Stimulated activated CD4-positive, alpha-beta T cell treated with anti-CD3 and anti-CD28 coated beads, Interleukin-4, amount 100 ng/mL, for 48 hours (primary cell): Measurements from ENCODE around the gene ESRRB.

Experiments used
- DNase-seq, 2 donors: peaks; one replicate each; pipeline ENCODE4 v3.0.0-alpha.2; 2020; ENCODE audit warnings: low read depth in 2 of 2

ESRRB gene

DNA sequence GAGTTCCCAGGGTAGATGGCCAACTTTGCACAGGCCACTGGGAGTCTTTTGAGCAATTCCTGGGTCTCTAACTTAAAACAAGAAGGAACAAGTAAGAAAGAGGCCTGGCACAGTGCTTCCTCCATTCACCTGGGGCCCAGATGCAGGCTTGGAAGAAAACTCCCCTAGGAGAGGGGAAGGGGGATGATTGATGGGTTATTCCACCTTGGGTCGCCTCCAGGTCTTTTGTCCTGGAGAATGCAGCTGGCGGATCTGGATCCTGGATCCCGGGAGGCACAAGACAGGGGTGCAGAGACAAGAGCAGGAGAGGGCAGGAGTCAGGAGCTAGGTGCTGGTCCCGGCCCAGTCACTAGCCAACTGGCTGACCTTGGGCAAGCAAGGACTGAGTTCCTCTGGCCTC lies 74.5 kb downstream of the ESRRB start:
- DNase-seq: no peak

DNA sequence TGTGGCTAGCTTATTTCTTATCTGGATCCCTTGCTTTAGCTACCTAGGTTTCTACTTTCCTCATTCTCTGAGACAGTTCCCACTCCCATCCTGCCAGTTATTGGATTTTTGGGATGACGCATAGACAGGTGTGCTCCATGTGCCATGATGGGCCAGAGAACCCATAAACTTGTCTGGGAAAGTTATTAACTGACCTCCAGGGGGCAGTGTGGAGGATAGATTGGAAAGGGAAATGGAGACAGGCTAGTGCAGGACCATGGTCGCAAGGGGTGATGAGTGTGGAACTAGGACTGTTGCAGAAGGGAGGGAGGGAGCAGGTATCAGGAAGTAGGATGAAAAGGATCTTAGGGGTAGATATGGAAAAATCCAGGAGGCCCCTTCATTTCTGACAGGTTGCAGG lies 80.3 kb downstream of the ESRRB start:
- DNase-seq: peak; percentile 33 to 38

DNA sequence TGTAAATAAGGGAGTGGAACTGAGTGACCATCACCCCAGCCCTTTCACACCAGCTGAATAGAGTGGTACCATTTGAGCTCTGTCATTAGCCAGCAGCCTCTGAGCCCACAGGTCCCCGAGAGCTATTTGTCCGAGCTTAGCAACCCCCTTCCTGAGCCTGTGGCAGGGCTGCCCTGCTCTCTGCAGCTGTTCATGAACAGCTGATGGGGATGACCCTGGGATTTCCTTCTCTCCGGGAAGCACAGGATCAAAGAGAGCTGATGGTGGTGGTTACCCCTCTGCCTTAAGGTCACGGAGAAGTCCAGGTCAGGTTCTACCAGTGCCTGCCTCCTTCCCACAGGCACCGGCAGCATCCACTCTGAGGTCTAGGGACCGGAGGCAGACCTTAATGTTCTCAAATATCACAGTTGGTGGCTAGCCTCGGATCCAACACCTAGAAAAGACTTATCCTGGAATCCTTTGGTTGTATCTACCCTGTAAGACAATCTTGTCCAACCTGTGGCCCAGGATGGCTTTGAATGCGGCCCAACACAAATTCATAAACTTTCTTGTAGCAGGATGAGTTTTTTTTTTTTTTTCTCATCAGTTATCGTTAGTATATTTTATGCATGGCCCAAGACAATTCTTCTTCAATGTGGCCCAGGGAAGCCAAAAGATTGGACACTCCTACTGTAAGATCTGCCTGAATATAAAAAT lies 81.1 kb downstream of the ESRRB start:
- no peak for DNase-seq

DNA sequence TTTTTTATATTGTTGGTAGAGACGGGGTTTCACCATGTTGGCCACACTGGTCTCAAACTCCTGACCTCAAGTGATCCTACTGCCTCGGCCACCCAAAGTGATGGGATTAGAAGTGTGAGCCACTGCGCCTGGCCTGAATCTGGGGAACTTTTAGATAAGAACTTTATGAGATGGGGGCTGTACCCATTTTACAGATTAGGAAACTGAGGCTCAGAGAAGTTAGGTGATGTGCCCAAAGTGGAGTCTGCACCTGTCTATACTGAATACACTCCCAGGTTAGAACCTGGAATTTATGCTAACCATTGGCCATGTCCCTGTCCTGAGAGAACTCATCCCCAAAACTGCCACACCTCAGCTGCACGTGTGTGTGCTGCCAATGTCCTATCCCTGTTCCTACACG lies 81.9 kb downstream of the ESRRB start:
- no peak for DNase-seq

DNA sequence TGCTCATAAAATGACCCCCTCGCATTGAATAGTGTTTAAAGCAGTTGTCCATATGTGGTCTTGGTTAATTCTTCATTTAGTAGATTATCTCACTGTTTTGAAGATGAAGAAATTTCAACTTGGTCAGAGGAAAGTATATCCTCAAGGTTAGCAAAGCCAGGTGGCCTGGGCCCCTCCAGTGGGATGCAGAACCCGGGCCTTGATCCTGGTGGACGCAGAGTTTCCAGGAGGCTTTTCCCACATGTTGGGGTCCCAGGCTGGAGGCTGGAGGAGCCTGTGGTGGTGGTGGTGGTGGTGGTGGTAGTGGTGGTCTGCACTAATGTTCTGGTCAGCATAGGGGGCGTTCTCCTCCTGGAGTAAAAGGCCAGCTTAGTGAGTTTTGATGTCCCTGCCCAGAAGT lies 85.9 kb downstream of the ESRRB start:
- DNase-seq: no peak

DNA sequence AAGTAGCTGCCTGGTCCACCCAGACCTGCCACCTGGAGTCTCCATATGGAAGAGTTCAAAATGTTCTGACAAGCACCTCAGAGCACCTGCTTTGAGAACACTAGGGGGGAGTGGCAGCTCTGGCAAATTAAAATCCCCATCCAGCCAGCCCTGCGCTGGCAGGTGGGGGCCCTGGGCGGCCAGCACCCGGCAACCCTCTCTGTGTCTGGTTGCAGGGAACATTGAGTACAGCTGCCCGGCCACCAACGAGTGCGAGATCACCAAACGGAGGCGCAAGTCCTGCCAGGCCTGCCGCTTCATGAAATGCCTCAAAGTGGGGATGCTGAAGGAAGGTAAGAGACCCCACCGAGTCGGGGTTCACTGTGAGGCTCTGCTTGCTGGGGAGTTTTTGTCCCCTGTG lies 86.4 kb downstream of the ESRRB start:
- no peak for DNase-seq

DNA sequence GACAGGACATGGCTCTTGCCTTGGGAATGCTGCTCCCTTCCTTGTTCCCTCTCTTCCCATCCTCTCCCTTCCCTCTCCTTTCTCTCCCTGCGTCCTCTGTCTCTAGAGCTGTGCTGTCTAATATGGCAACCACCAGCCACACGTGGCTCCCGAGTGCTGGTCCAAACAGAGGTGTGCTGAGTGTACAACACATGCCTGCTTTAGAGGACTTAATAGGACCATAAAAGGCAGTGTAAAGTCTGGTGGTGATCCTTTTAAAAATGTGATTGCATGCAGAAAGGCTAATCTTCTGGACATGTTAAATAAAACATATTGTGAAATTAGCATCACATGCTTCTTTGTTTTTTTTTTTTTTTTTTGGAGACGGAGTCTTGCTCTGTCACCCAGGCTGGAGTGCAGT lies 87.2 kb downstream of the ESRRB start:
- no peak for DNase-seq

DNA sequence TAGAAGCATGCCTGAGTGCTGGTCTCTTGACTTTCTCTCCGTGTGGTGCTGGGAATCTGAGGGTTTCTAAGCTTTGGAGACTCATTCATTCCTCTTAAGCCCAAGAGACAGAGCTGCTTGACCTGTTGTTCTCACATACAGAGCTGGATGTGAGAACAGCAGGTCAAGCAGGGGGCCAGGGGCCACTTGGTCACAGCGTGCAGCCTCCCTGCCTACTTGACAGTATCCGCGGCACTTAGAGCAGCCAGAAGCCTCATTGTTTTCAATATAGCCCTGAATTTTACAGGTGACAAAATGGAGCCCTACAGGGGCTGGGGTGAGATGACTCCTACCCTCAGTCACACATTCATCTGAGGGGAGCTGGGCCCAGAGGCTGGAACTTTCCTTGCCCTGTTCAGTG lies 88.9 kb downstream of the ESRRB start:
- no peak for DNase-seq

DNA sequence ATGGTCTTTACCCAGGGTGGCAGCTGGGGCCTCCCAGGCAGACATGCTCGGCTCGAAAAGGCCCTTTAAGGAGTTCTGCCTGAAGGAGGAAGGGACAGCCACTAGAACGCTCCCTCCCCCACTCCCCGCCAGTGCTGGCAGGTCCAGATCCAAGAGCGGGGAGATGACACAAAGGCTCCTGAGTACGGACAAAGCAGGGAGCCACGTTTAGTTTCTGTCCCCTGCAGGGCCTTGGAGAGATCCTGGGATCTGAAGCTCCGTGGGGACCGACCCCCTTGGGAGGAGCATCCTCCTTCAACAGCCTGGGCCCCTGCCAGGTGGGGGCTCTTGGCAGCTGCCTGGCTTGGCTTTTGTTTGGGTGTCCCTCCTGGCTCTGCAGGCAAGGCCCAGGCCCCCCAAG lies 89.7 kb downstream of the ESRRB start:
- no peak for DNase-seq

DNA sequence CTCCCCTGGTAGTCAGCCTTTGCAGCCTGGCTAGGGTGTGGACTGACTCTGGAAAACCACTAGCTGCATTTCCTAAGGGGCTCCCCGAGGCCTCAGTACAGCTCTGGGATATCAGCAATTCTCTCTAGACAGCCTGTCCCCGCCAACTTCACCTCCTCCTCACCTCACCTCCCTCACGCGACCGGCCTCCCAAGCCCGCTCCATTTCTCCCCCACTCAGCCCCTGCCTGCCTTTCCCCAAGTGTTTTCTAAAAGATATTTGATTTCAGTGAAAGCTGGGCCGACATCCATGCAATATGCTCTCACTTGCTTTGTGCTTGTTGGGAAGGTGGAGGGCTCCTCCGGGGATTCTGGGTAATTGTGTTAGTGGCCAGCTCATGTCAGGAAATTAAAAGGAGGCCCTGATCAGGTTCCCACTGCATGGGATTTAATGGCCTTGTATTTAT lies 91.8 kb downstream of the ESRRB start:
- no peak for DNase-seq

DNA sequence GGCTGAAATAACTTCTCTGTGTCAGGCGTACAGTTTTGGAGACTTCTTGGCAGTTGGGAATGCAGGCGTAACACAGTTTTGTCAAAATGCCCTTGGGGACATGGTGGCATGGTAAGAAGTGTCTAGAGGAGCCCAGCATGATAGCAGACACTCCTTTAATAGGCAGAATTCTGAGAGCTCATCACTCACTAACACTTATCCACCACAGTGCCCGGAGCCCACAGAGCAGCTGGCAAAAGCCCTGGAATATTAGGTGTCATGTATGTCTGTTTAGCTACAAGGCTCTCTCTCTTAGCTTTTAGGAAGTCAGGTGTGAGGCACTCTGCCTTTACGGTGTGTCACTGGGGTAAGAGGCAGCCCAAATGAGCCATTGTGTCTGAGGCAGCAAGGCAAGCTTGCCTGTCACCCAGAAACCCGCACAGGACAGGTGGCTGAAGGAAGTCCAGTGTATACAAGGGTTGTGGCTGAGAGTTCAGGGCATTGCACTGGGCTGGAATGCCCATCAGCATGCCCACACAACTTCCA lies 96.3 kb downstream of the ESRRB start:
- DNase-seq: no peak

DNA sequence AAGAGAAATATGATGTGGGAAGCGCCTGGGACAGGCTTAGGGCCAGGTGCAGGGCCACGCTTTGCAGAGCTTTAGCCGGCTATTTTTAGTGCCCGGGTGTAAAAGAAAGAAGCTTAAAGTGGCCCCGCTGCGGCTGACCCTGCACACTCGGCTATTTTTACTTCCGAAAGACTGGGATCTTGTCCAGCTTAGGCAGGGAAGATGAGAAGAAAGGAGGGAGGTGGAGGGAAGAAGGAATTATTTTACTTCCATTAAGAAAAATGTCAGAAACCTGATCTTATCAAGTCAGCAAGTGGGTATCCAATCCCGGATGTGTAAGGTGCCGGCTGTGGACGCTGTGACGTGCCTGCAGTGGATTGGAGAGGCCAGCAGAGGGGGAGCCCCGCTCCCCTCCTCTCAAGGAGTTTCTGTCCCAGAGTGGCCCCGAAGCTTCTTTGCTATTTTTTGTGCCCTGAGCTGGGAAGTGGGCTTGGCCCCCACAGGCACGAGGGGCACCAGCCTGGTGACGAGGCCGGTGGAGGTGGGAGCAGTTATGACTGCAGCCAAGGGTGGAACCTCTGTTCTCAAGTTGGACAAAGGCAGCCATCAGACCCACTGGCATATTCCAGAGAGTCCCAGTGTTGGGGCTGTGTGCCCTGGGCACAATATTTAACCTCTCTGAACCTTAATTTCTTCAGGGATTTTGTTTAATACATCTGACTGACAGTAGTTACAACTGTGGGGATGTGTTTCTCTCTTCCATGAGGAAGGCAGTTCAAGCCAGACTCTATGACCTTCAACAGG lies 97.7 kb downstream of the ESRRB start:
- no peak for DNase-seq

DNA sequence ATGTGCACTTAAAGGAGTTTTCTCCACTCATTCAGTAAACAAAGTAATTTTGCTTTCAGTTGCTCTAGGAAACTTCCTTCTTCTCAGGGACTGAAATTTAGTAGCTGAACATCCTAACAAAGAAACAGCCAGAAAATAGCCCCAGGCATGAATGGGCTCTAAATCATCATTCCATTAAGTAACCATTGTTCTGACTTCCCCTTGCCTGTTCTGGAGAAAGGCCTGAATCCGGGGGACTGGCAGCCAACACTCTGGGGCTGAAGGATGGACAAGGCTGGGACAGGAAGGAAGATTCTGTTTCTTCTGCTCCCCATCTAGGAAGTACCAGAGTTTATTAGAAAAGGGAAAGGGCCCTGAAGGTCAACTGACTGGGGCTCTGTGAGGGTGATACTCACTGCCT lies 104.5 kb downstream of the ESRRB start:
- DNase-seq: no peak

DNA sequence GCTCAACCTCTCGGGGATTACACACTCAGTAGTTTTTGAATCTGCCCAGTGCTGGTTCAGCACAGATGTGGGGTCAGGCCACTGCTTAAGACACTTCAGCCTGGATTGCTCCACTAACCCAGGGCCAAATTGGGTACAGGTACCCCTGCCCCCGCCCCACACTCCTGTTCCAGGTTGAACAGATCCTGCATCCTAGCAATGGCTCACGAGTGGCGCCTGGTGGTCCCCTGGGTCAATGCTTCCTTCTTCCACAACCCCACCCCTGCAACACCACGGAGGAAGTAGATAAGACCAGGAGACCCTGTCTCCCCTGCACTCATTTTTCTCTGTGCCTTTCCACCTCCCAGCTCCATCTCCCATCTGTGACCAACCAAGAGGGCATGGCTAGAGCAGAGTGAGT lies 108.4 kb downstream of the ESRRB start:
- DNase-seq: no peak

DNA sequence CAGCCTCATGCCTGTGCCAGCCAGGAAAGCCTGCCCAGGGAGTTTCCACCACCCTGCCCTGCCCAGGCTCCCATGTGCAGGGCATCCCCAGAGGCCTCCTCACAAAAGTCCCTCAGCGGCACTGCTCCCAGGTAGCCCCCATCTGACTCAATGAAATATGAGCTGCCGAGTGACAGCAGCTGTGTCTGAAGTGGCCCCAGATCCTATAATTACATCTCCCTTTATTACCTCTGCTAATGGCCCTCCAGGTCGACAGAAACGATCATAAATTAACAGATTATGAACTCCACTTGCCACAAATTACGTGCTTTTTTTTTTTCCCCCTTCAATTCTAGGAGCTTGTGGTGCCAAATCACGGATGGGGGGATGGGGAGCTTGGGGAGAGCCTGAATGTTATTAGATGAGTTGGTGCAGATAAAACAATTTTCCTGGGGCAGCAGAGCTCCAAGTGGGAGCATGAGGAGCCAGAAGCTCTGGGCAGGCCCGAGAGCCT lies 110.4 kb downstream of the ESRRB start:
- no peak for DNase-seq

DNA sequence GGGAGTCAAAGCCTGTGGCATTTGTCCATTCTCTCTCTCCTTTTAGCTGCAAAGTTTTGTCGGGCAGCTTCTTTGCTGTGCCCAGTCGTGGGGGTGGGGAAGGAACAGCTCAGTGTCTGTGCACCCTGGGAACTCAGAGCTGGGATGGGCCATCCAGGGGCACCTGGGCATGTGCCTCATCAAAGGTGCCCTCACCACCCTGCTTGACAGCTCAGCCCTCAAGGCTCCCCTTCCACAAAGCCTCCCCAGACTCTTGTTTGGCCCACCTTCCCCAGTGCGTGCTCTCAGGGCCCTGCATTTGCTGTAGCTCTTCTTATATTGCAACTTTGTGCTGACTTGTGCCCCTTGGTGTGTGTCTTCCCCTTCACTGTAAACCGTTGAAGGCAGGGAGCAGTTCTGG lies 112.6 kb downstream of the ESRRB start:
- DNase-seq: no peak

DNA sequence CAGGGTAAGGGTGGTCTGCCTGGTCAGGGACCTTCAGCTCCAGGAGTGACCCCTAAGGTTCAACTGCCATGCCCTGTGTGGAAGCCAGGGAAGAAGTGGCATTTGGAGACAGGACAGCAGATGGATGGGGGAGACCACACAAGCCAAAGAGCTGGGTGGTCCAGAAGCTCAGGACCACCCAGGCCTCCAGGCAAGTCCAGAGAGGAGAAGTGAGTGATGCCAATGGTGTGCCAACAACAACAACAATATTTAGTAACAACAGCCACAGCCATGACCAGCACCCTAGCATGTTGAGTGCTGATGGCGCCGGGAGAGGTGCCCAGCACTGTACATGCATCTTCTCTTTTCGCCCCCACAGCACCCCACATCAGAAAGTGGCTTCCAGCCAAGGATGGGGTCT lies 113.7 kb downstream of the ESRRB start:
- no peak for DNase-seq

DNA sequence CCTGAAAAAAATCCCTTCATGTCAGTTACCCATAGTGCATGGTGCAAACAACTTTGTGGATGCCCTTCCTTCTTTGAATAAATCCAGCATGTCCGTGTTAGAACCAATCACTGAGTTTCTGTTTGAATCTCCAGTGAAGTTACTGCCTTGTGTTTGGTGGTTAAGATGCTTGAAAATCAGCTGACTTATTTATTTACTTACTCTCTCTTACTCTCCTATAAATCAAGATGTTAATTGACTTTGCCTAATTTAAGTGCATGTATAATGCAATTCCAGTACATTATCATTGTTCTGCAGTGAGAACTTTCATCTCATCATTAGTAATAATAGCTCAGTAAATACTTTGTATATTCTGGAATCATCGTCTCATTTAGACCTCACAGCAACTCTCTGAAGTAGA lies 114.2 kb downstream of the ESRRB start:
- no peak for DNase-seq

DNA sequence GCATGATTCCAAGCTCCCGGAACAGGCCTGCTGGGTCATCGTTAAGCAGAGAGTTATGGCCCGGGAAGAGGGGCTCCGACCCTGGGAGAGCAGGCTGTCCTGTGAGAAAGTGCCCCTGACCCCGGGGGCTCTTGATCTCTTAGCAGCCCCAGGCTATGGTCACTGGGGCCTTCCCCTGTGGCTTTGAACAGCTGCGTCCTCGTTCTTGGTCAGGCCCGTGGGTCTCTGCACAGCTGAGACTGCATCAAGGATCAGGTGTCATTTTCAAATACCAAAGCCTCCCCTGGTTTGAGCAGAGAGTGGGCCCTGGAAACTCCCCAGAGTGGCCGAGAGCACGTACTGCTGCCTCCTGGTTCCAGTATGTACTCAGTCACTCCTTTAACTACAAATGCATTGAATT lies 114.8 kb downstream of the ESRRB start:
- no peak for DNase-seq

DNA sequence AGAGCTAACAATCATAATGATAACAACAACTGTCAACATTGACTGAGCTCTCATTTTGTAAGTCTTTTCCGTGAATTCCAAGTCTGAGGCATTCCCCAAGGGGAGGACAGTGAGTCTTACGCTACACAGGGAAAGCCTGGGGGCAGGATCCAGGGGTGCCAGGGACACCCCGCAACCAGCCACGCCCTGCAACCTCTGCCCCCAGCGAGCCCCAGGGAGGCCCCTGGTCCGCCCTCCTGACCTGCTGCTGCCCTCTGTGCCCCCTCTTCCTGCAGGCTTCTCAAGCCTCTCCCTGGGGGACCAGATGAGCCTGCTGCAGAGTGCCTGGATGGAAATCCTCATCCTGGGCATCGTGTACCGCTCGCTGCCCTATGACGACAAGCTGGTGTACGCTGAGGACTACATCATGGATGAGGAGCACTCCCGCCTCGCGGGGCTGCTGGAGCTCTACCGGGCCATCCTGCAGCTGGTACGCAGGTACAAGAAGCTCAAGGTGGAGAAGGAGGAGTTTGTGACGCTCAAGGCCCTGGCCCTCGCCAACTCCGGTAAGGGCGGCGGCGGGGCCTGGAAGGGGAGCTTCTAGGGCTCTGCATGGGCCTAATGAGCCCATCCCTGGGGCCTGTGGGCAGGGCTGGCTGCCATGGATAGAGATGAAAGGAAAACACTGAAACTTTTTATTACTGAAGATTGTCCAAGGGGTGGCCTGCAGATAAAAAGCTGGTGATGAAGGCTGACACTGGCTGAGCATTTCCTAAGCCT lies 115.4 kb downstream of the ESRRB start:
- no peak for DNase-seq

DNA sequence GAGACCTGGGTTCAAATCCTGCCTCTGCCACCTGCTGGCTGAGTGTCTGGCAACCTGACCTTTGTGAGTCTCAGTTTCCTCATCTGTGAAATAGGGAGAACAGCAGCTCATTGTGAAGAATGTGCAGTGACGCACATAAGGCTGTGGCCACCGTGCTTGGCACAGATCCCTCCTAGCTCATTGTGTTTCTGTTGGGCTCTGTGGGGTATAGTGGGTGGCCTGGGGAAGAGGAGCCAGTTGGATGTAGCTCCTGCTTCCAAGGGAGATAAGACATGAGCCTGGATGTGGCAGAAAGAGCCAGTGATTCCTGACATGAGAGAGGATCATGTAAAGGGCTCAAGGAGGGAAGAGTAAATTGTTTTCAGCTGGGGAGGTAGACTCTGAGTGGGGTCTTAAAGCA lies 120.0 kb downstream of the ESRRB start:
- DNase-seq: no peak

DNA sequence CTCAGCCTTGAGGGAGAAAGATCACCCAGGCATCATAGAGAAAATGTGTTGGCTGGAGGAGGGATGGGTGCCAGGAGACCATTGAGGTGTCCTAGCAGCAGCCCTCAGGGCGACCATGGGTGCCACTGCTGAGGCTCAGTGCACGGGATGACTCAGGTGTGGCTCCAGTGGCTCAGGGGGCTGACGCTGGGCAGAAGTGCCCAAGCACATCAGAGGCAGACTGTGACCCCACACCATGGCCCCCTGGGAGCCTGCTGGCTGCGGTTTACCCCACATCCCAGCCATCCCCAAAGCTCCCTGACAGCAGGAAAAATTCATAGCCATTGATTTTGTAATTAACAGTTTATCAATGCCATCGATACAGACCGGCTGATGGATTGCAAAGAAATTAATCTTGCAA lies 120.7 kb downstream of the ESRRB start:
- DNase-seq: no peak
